HG02981 (cell line): ENCODE measurements around the gene WDFY4.

Source experiments
- ATAC-seq: cut with Tn5 transposase; IDR thresholded peaks from one replicate; pipeline ENCODE4 v1.9.1; 2021; ENCODE audit warnings: mild to moderate bottlenecking, moderate library complexity; ENCODE audit not compliant: unreplicated experiment

Gene WDFY4

GRCh38 chr10:48788554-48788953 lies 103.9 kb downstream of the WDFY4 start:
- ATAC-seq, result no peak

GRCh38 chr10:48789486-48790456 lies 105.1 kb downstream of the WDFY4 start:
- ATAC-seq, result no peak

- no peak for ATAC-seq
Observed at GRCh38 chr10:48790457-48791044, 105.9 kb downstream of the WDFY4 start.

GRCh38 chr10:48791267-48791928 lies 106.7 kb downstream of the WDFY4 start:
- ATAC-seq, result no peak

GRCh38 chr10:48792121-48792520 lies 107.4 kb downstream of the WDFY4 start:
- ATAC-seq, result no peak

- ATAC-seq, result no peak
Observed at GRCh38 chr10:48792687-48793096, 108.0 kb downstream of the WDFY4 start.

GRCh38 chr10:48794074-48794473 lies 109.4 kb downstream of the WDFY4 start:
- ATAC-seq, result no peak

GRCh38 chr10:48796713-48797245 lies 112.1 kb downstream of the WDFY4 start:
- ATAC-seq, result no peak

GRCh38 chr10:48797830-48798229 lies 113.2 kb downstream of the WDFY4 start:
- no peak for ATAC-seq

- no peak for ATAC-seq
Observed at GRCh38 chr10:48798481-48799254, 114.0 kb downstream of the WDFY4 start.

GRCh38 chr10:48799341-48800006 lies 114.8 kb downstream of the WDFY4 start:
- no peak for ATAC-seq

- peak; percentile 32 for ATAC-seq
Observed at GRCh38 chr10:48800007-48800675, 115.5 kb downstream of the WDFY4 start.

GRCh38 chr10:48801001-48801421 lies 116.3 kb downstream of the WDFY4 start:
- no peak for ATAC-seq

- ATAC-seq, result peak; percentile 92
Observed at GRCh38 chr10:48802611-48803071, 118.0 kb downstream of the WDFY4 start.

- ATAC-seq, result no peak
Observed at GRCh38 chr10:48803801-48804584, 119.3 kb downstream of the WDFY4 start.

GRCh38 chr10:48804740-48805182 lies 120.1 kb downstream of the WDFY4 start:
- ATAC-seq, result no peak

GRCh38 chr10:48805411-48805810 lies 120.7 kb downstream of the WDFY4 start:
- ATAC-seq, result no peak

- ATAC-seq, result no peak
Observed at GRCh38 chr10:48805848-48806247, 121.2 kb downstream of the WDFY4 start.
